ENCODE measurements around the gene SCART1.
"Not testable (repeated sequence)": the region's sequence is repeated elsewhere in the genome, so short reads cannot be mapped to it uniquely, and the experiment has no call there.

Gene SCART1

GRCh38 chr10:133511408-133511807 is 57.7 kb downstream of the SCART1 start:
- in situ Hi-C loops (cut with MboI; ENCODE audit: low sequenced_read_pairs), result no loop called here

GRCh38 chr10:133511907-133512528 is 58.3 kb downstream of the SCART1 start:
- in situ Hi-C loops (cut with MboI; ENCODE audit: low sequenced_read_pairs), result no loop called here

- in situ Hi-C loops (cut with MboI; ENCODE audit: low sequenced_read_pairs), result no loop called here
Measured at GRCh38 chr10:133515471-133515870, 61.7 kb downstream of the SCART1 start.

- in situ Hi-C loops (cut with MboI; ENCODE audit: low sequenced_read_pairs), result no loop called here
Measured at GRCh38 chr10:133516057-133516456, 62.3 kb downstream of the SCART1 start.

- in situ Hi-C loops (cut with MboI; ENCODE audit: low sequenced_read_pairs), result not testable (repeated sequence)
Measured at GRCh38 chr10:133518517-133518916, 64.8 kb downstream of the SCART1 start.
